IMR-90 (cell line): ENCODE results near the gene PRSS1. TPM values are rescaled to one million over a fixed set of nuclear protein-coding genes. Genes with fewer than 3 reads are reported as not detected.

Source experiments
- ATAC-seq: fragments of 200-7000 bp; cut with Tn5 transposase; 2 replicates; pipeline ENCODE4 v1.9.1; 2020; ENCODE audit warnings: low read depth, mild to moderate bottlenecking, moderate library complexity
- BruUV-seq: library from RNA; stranded (reverse); fragments of 400-500 nt; replicated peaks from 2 replicates; lab custom pipeline; 2021; lab: Mats Ljungman, UMichigan
- CTCF ChIA-PET: fragments of 300-600 bp; formaldehyde crosslinking; extraction: SDS; loops from one replicate; lab custom pipeline; 2021; ENCODE audit warnings: antibody characterized with exemption; lab: Yijun Ruan, JAX
- POLR2A ChIA-PET: fragments of 300-600 bp; sonication (Branson Sonifier 250); formaldehyde crosslinking; loops from one replicate; lab custom pipeline; 2022; ENCODE audit warnings: antibody characterized with exemption; ENCODE audit not compliant: unreplicated experiment; lab: Charles Lee
- DNase-seq: peaks from one replicate; pipeline ENCODE4 v3.0.0; 2013
- H2AFZ ChIP-seq: replicated peaks from 2 replicates; pipeline ENCODE3; 2013; ENCODE audit warnings: low read length, mild to moderate bottlenecking; ENCODE audit not compliant: poor library complexity
- H2AK5ac ChIP-seq: 2 replicates; pipeline ENCODE4 v1.6.1; 2013; ENCODE audit warnings: low read depth, low read length, inconsistent platforms
- H2AK9ac ChIP-seq: replicated peaks from 2 replicates; pipeline ENCODE3; 2013; ENCODE audit warnings: mild to moderate bottlenecking, low read depth, low read length, moderate library complexity; ENCODE audit not compliant: poor library complexity
- H2BK120ac ChIP-seq: 2 replicates; pipeline ENCODE4 v1.6.1; 2013; ENCODE audit warnings: low read depth, low read length, inconsistent platforms
- H2BK15ac ChIP-seq: 3 replicates; pipeline ENCODE4 v1.6.1; 2013; ENCODE audit warnings: low read depth, low read length, inconsistent platforms
- H2BK20ac ChIP-seq: 2 replicates; pipeline ENCODE4 v1.6.1; 2013; ENCODE audit warnings: low read depth, mild to moderate bottlenecking, inconsistent platforms, low read length, moderate library complexity
- H2BK5ac ChIP-seq: 2 replicates; pipeline ENCODE4 v1.6.1; 2013; ENCODE audit warnings: mild to moderate bottlenecking, low read depth, low read length, inconsistent platforms; ENCODE audit not compliant: poor library complexity, severe bottlenecking
- H3K14ac ChIP-seq: replicated peaks from 2 replicates; pipeline ENCODE4 v1.6.1; 2013; ENCODE audit warnings: low read depth, low read length, inconsistent platforms
- H3K18ac ChIP-seq: 2 replicates; pipeline ENCODE4 v1.6.1; 2013; ENCODE audit warnings: low read depth, low read length, control low read depth
- H3K23ac ChIP-seq: 2 replicates; pipeline ENCODE4 v1.6.1; 2013; ENCODE audit warnings: low read depth, low read length, inconsistent platforms
- H3K27ac ChIP-seq: 2 replicates; pipeline ENCODE4 v1.5.1; 2013; ENCODE audit warnings: mild to moderate bottlenecking, control low read depth, low read length; ENCODE audit not compliant: insufficient read depth
- H3K27me3 ChIP-seq: 2 replicates; pipeline ENCODE4 v1.6.1; 2013; ENCODE audit warnings: low read length; ENCODE audit not compliant: control insufficient read depth, insufficient read depth
- H3K36me3 ChIP-seq: 2 replicates; pipeline ENCODE4 v1.6.1; 2013; ENCODE audit warnings: low read length, mixed read lengths; ENCODE audit not compliant: control insufficient read depth, insufficient read depth
- H3K4ac ChIP-seq: 2 replicates; pipeline ENCODE4 v1.6.1; 2013; ENCODE audit warnings: low read depth, low read length, inconsistent platforms
- H3K4me1 ChIP-seq: 2 replicates; pipeline ENCODE4 v1.6.1; 2013; ENCODE audit warnings: low read length, mixed read lengths; ENCODE audit not compliant: control insufficient read depth, insufficient read depth
- H3K4me2 ChIP-seq: 2 replicates; pipeline ENCODE4 v1.6.1; 2013; ENCODE audit warnings: low read depth, mild to moderate bottlenecking, control low read depth, low read length, moderate library complexity
- H3K4me3 ChIP-seq: 2 replicates; pipeline ENCODE4 v1.5.1; 2013; ENCODE audit warnings: low read depth, mild to moderate bottlenecking, control low read depth, low read length, moderate library complexity; ENCODE audit not compliant: insufficient read depth
- H3K56ac ChIP-seq: 2 replicates; pipeline ENCODE4 v1.6.1; 2013; ENCODE audit warnings: low read length, inconsistent platforms; ENCODE audit not compliant: insufficient read depth; ENCODE audit errors: extremely low read depth
- H3K79me1 ChIP-seq, 2 experiments: 2 replicates each; pipeline ENCODE4 v1.6.1; 2013; ENCODE audit warnings: low read length in 2 of 2, inconsistent platforms in 1 of 2, low read depth in 1 of 2
- H3K9ac ChIP-seq: 2 replicates; pipeline ENCODE4 v1.6.1; 2013; ENCODE audit warnings: low read depth, low read length, control low read depth
- H3K9me1 ChIP-seq: 2 replicates; pipeline ENCODE4 v1.6.1; 2013; ENCODE audit warnings: low read length, inconsistent platforms; ENCODE audit not compliant: insufficient read depth
- H3K9me3 ChIP-seq: 2 replicates; pipeline ENCODE4 v1.6.1; 2013; ENCODE audit warnings: low read length; ENCODE audit not compliant: control insufficient read depth, insufficient read depth
- H4K20me1 ChIP-seq: 2 replicates; pipeline ENCODE4 v1.6.1; 2013; ENCODE audit warnings: low read length, inconsistent platforms; ENCODE audit not compliant: insufficient read depth
- H4K5ac ChIP-seq: 2 replicates; pipeline ENCODE4 v1.6.1; 2013; ENCODE audit warnings: mild to moderate bottlenecking, low read depth, low read length, control low read depth
- H4K8ac ChIP-seq, 2 experiments: 2 replicates each; pipeline ENCODE4 v1.6.1; 2013; ENCODE audit warnings: low read depth in 2 of 2, low read length in 2 of 2, control low read depth in 1 of 2, inconsistent platforms in 1 of 2
- H4K91ac ChIP-seq: 2 replicates; pipeline ENCODE4 v1.6.1; 2013; ENCODE audit warnings: low read depth, low read length, inconsistent platforms; ENCODE audit not compliant: insufficient read depth
- CEBPB ChIP-seq: IDR thresholded peaks from 2 replicates; pipeline ENCODE4 v1.6.1; 2012; ENCODE audit warnings: low read depth, low read length, improper control_type of control experiment
- CHD1 ChIP-seq: IDR thresholded peaks from 2 replicates; pipeline ENCODE4 v1.6.1; 2012; ENCODE audit warnings: low read depth, low read length, improper control_type of control experiment
- FOS ChIP-seq: fragments of 150-350 bp; IDR thresholded peaks from 2 replicates; pipeline ENCODE4 v1.6.1; 2016; ENCODE audit warnings: low read depth, low read length
- MAFK ChIP-seq: IDR thresholded peaks from 2 replicates; pipeline ENCODE4 v1.6.1; 2012; ENCODE audit warnings: low read depth, low read length, improper control_type of control experiment
- MAZ ChIP-seq: IDR thresholded peaks from 2 replicates; pipeline ENCODE4 v1.6.1; 2012; ENCODE audit warnings: low read depth, mild to moderate bottlenecking, low read length, improper control_type of control experiment, moderate library complexity, borderline replicate concordance
- MXI1 ChIP-seq: IDR thresholded peaks from 2 replicates; pipeline ENCODE4 v1.6.1; 2012; ENCODE audit warnings: low read depth, mild to moderate bottlenecking, low read length, moderate library complexity, borderline replicate concordance
- NFE2L2 ChIP-seq: fragments of 150-350 bp; IDR thresholded peaks from 2 replicates; pipeline ENCODE4 v1.6.1; 2016; ENCODE audit warnings: low read depth, mild to moderate bottlenecking, low read length
- RAD21 ChIP-seq: IDR thresholded peaks from 2 replicates; pipeline ENCODE4 v1.6.1; 2012; ENCODE audit warnings: low read length, improper control_type of control experiment
- RCOR1 ChIP-seq: IDR thresholded peaks from 2 replicates; pipeline ENCODE4 v1.6.1; 2012; ENCODE audit warnings: mild to moderate bottlenecking, low read length, improper control_type of control experiment; ENCODE audit not compliant: insufficient replicate concordance
- RFX5 ChIP-seq: IDR thresholded peaks from 2 replicates; pipeline ENCODE4 v1.8.0; 2012; ENCODE audit warnings: low read depth, mild to moderate bottlenecking, low read length, moderate library complexity
- SMC3 ChIP-seq: fragments of 150-350 bp; IDR thresholded peaks from 2 replicates; pipeline ENCODE4 v1.6.1; 2016; ENCODE audit warnings: low read depth, mild to moderate bottlenecking, antibody characterized with exemption, low read length, moderate library complexity
- WGBS, 2 experiments: methylation state at CpG; one replicate each; pipeline versions ENCODE4 v1.1.5 to v1.1.7; 2013; ENCODE audit warnings: missing lambda C conversion rate in 2 of 2; ENCODE audit not compliant: insufficient read length in 1 of 2; ENCODE audit errors: extremely low coverage in 2 of 2; 5-methylcytosine and 5-hydroxymethylcytosine counted together
- dilution Hi-C: fragments of 300-500 bp; cut with HindIII; formaldehyde crosslinking; loops from one replicate; pipeline ENCODE4 v1.14.3; 2018; ENCODE audit warnings: low sequenced_read_pairs; ENCODE audit not compliant: unreplicated experiment
- in situ Hi-C: fragments of 300-500 bp; cut with MboI; formaldehyde crosslinking; loops from 3 replicates; pipeline ENCODE4 v1.14.3; 2019; ENCODE audit warnings: low sequenced_read_pairs, inconsistent platforms, mixed read lengths
- intact Hi-C: fragments of 100-400 bp; cut with micrococcal nuclease; formaldehyde crosslinking; loops from 2 replicates; pipeline ENCODE4 v1.10.0; 2022
- polyA plus RNA-seq, 3 experiments: library from polyadenylated mRNA; depleted of rRNA; stranded (reverse); fragments of >200 nt; gene quantifications; 2 replicates each; pipeline ENCODE4 v1.2.3, GENCODE V29; 2012; ENCODE audit warnings: low replicate concordance in 1 of 3
- total RNA-seq: library from RNA; depleted of rRNA; stranded (reverse); fragments of >200 nt; gene quantifications from 2 replicates; pipeline ENCODE4 v1.2.3, GENCODE V29; 2012
- TF ChIP-seq, protein P1 (sequence below): fragments of 150-350 bp; IDR thresholded peaks from 2 replicates; pipeline ENCODE4 v1.6.1; 2017; ENCODE audit warnings: mild to moderate bottlenecking, antibody characterized with exemption, low read length, low read depth
- TF ChIP-seq, protein P2 (sequence below): fragments of 150-350 bp; IDR thresholded peaks from 2 replicates; pipeline ENCODE4 v1.6.1; 2016; ENCODE audit warnings: low read depth, mild to moderate bottlenecking, low read length, moderate library complexity, borderline replicate concordance

PRSS1 gene
- total and polyA plus RNA-seq, 2 of the 4 experiments (the other 2 are of a cell fraction) = not detected

DNA sequence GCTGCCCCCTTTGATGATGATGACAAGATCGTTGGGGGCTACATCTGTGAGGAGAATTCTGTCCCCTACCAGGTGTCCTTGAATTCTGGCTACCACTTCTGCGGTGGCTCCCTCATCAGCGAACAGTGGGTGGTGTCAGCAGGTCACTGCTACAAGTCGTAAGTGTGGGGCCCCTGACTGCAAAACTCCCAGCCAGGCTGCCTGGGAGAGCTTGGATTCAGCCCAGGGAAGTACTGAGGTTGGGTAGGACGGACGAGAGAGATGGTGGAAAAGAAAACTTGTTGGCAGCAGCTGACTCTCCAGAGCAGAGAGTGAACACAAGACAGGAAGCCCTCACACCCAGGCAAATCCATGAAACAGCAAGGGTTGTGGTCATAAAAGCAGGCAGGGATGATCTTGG is 22.8 kb downstream of the PRSS1 start:
- intact Hi-C loops (no loop called here), in situ Hi-C loops (loop anchor here (10.0 kb wide), 1 partner anchor 127 kb away; no protein-coding TSS in a partner anchor), dilution Hi-C loops (no loop called here)
- ATAC-seq (no peak), DNase-seq (no peak)
- no peak for TF ChIP-seq CHD1
- no peak for TF ChIP-seq SMC3
- TF ChIP-seq, protein P1, sequence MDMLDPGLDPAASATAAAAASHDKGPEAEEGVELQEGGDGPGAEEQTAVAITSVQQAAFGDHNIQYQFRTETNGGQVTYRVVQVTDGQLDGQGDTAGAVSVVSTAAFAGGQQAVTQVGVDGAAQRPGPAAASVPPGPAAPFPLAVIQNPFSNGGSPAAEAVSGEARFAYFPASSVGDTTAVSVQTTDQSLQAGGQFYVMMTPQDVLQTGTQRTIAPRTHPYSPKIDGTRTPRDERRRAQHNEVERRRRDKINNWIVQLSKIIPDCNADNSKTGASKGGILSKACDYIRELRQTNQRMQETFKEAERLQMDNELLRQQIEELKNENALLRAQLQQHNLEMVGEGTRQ = no peak
- no peak for TF ChIP-seq MAZ
- no peak for TF ChIP-seq RAD21
- no peak for TF ChIP-seq RCOR1
- no peak for TF ChIP-seq RFX5
- TF ChIP-seq NFE2L2 = no peak
- no peak for TF ChIP-seq CEBPB
- TF ChIP-seq, protein P2, sequence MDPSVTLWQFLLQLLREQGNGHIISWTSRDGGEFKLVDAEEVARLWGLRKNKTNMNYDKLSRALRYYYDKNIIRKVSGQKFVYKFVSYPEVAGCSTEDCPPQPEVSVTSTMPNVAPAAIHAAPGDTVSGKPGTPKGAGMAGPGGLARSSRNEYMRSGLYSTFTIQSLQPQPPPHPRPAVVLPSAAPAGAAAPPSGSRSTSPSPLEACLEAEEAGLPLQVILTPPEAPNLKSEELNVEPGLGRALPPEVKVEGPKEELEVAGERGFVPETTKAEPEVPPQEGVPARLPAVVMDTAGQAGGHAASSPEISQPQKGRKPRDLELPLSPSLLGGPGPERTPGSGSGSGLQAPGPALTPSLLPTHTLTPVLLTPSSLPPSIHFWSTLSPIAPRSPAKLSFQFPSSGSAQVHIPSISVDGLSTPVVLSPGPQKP = no peak
- TF ChIP-seq MXI1 = no peak
- no peak for TF ChIP-seq MAFK
- TF ChIP-seq FOS = no peak
- no peaks in the 10 kb centered on the region for H3K9me3 ChIP-seq
- H2AK9ac ChIP-seq = no peak overlapping the region
- H3K9ac ChIP-seq = no peak overlapping the region
- peaks cover 7% of the 10 kb centered on the region; the same call in 1 of the 2 replicates for H3K27me3 ChIP-seq
- CTCF ChIA-PET = no interaction called here
- no peak overlapping the region for H3K23ac ChIP-seq
- 33% methylated on average over 3 of the region's 6 CpGs; no CpG with 5 or more reads in 1 of the 2 experiments for WGBS, 2 experiments
- H2AK5ac ChIP-seq = no peak overlapping the region
- no peak overlapping the region for H3K27ac ChIP-seq
- no peak overlapping the region for H3K56ac ChIP-seq
- H3K9me1 ChIP-seq = no peaks in the 10 kb centered on the region
- no peak overlapping the region for H4K91ac ChIP-seq
- no peak overlapping the region for H2BK20ac ChIP-seq
- no peak overlapping the region for H3K4me2 ChIP-seq
- no peak overlapping the region for H3K4me3 ChIP-seq
- no peaks in the 10 kb centered on the region for H4K20me1 ChIP-seq
- POLR2A ChIA-PET = no interaction called here
- H2BK5ac ChIP-seq = no peak overlapping the region
- no TSS peak for BruUV-seq
- no peak overlapping the region for H2BK15ac ChIP-seq
- H2BK120ac ChIP-seq = no peak overlapping the region
- H3K4ac ChIP-seq = no peak overlapping the region
- no peaks in the 10 kb centered on the region; the same call in 1 of the 2 replicates for H3K4me1 ChIP-seq
- H3K79me1 ChIP-seq = no peaks in the 10 kb centered on the region
- H3K18ac ChIP-seq = no peak overlapping the region
- H3K36me3 ChIP-seq = no peaks in the 10 kb centered on the region
- H3K14ac ChIP-seq = no peak overlapping the region
- H2AFZ ChIP-seq = no peak overlapping the region
- H4K8ac ChIP-seq = no peak overlapping the region
- H4K5ac ChIP-seq = no peak overlapping the region
